H1 (cell line): ENCODE measurements around the gene UNC79.

Experiments
- ASH2L ChIP-seq: fragments of 200-600, 300-600 bp; sonication (generic); IDR thresholded peaks from one replicate; pipeline ENCODE4 v1.7.1; 2017; ENCODE audit warnings: low read length
- EGR1 ChIP-seq: IDR thresholded peaks from 2 replicates; pipeline ENCODE4 v1.6.1; 2011; ENCODE audit warnings: low read depth, low read length, borderline replicate concordance
- EP300 ChIP-seq, 2 experiments: IDR thresholded peaks; 1 replicate in 1 of 2; 2 replicates in 1 of 2; pipeline ENCODE4 v1.6.1; 2011 to 2012; ENCODE audit warnings: low read depth in 2 of 2, low read length in 2 of 2, mild to moderate bottlenecking in 2 of 2, borderline replicate concordance in 1 of 2, inconsistent platforms in 1 of 2, moderate library complexity in 1 of 2
- JUN ChIP-seq: IDR thresholded peaks from 2 replicates; pipeline ENCODE4 v1.6.1; 2011; ENCODE audit warnings: low read depth, mild to moderate bottlenecking, improper control_type of control experiment, low read length
- KDM4A ChIP-seq: IDR thresholded peaks from one replicate; pipeline ENCODE4 v1.7.1; 2012; ENCODE audit warnings: low read depth, mild to moderate bottlenecking, moderate library complexity, low read length, inconsistent platforms; ENCODE audit not compliant: severe bottlenecking
- PHF8 ChIP-seq: fragments of 200-600 bp; sonication (generic); conservative IDR thresholded peaks from 2 replicates; pipeline ENCODE4 v1.7.1; 2012; ENCODE audit warnings: low read depth, mild to moderate bottlenecking, inconsistent platforms, low read length, moderate library complexity
- POLR2A ChIP-seq, 2 experiments: IDR thresholded peaks; 1 replicate in 1 of 2; 2 replicates in 1 of 2; pipeline ENCODE4 v1.6.1; 2011; ENCODE audit warnings: low read depth in 2 of 2, low read length in 2 of 2, mild to moderate bottlenecking in 2 of 2; ENCODE audit errors: control extremely low read depth in 1 of 2
- POLR2AphosphoS5 ChIP-seq: IDR thresholded peaks from 2 replicates; pipeline ENCODE4 v1.6.1; 2011; ENCODE audit warnings: low read depth, low read length
- SIN3A ChIP-seq, 2 experiments: IDR thresholded peaks in 1 of 2; conservative IDR thresholded peaks in 1 of 2; 2 replicates each; pipeline ENCODE4 v1.6.1; 2011 to 2012; ENCODE audit warnings: low read length in 2 of 2, improper control_type of control experiment in 1 of 2, low read depth in 1 of 2, mild to moderate bottlenecking in 1 of 2
- TAF1 ChIP-seq: IDR thresholded peaks from 2 replicates; pipeline ENCODE4 v1.6.1; 2011; ENCODE audit warnings: mild to moderate bottlenecking, low read depth, low read length
- YY1 ChIP-seq: IDR thresholded peaks from 2 replicates; pipeline ENCODE4 v1.6.1; 2011; ENCODE audit warnings: low read depth, mild to moderate bottlenecking, low read length
- TF ChIP-seq, protein P1 (sequence below): IDR thresholded peaks from 2 replicates; pipeline ENCODE4 v1.6.1; 2012; ENCODE audit warnings: low read length, inconsistent platforms
- TF ChIP-seq, protein P2 (sequence below), 3 experiments: IDR thresholded peaks; 1 replicate in 2 of 3; 2 replicates in 1 of 3; pipeline versions ENCODE4 v1.5.1 to v1.6.1; 2011; ENCODE audit warnings: low read length in 3 of 3, mild to moderate bottlenecking in 3 of 3, inconsistent platforms in 2 of 3, low read depth in 1 of 3, moderate library complexity in 1 of 3; ENCODE audit not compliant: insufficient read depth in 1 of 3; ENCODE audit errors: control extremely low read depth in 1 of 3

DNA sequence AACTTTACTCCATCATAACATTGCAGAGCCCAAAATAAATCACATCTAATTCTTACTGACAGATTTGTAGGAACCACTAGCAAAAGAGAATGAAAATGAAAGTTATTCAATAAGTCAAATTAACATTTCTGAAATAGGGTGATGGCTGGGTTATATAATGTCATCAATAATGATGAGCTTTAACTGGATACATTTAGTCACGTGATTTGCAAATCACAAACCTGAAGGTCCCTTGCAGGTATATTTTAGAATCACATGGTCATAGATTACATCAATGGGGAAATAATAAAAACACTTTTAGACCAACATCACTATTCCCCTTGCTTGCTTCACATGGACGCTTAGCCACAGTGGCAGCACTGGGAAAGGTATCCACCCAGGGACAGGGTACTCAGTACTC, 270.8 kb downstream of the UNC79 start:
- TF ChIP-seq POLR2A (IDR thresholded peaks at IDR 0.05; ENCODE audit: control extremely low read depth in 1 of 2, low read depth in 2 of 2, low read length in 2 of 2) = no peak
- no peak for TF ChIP-seq EP300 (IDR thresholded peaks at IDR 0.05; ENCODE audit: borderline replicate concordance in 1 of 2, low read depth in 2 of 2, low read length in 2 of 2)
- TF ChIP-seq POLR2AphosphoS5 = no peak
- no peak for TF ChIP-seq YY1
- TF ChIP-seq, protein P1, sequence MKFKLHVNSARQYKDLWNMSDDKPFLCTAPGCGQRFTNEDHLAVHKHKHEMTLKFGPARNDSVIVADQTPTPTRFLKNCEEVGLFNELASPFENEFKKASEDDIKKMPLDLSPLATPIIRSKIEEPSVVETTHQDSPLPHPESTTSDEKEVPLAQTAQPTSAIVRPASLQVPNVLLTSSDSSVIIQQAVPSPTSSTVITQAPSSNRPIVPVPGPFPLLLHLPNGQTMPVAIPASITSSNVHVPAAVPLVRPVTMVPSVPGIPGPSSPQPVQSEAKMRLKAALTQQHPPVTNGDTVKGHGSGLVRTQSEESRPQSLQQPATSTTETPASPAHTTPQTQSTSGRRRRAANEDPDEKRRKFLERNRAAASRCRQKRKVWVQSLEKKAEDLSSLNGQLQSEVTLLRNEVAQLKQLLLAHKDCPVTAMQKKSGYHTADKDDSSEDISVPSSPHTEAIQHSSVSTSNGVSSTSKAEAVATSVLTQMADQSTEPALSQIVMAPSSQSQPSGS = no peak
- TF ChIP-seq PHF8 = no peak
- TF ChIP-seq, protein P2, sequence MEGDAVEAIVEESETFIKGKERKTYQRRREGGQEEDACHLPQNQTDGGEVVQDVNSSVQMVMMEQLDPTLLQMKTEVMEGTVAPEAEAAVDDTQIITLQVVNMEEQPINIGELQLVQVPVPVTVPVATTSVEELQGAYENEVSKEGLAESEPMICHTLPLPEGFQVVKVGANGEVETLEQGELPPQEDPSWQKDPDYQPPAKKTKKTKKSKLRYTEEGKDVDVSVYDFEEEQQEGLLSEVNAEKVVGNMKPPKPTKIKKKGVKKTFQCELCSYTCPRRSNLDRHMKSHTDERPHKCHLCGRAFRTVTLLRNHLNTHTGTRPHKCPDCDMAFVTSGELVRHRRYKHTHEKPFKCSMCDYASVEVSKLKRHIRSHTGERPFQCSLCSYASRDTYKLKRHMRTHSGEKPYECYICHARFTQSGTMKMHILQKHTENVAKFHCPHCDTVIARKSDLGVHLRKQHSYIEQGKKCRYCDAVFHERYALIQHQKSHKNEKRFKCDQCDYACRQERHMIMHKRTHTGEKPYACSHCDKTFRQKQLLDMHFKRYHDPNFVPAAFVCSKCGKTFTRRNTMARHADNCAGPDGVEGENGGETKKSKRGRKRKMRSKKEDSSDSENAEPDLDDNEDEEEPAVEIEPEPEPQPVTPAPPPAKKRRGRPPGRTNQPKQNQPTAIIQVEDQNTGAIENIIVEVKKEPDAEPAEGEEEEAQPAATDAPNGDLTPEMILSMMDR (IDR thresholded peaks at IDR 0.05; ENCODE audit: control extremely low read depth in 1 of 3, insufficient read depth in 1 of 3, low read depth in 1 of 3, low read length in 3 of 3) = no peak
- no peak for TF ChIP-seq EGR1
- TF ChIP-seq SIN3A (conservative IDR thresholded peaks at IDR 0.05 in 1 of 2, IDR thresholded peaks at IDR 0.05 in 1 of 2; ENCODE audit: low read depth in 1 of 2, low read length in 2 of 2) = no peak
- no peak for TF ChIP-seq ASH2L
- TF ChIP-seq TAF1 = no peak
- TF ChIP-seq JUN = no peak
- TF ChIP-seq KDM4A = no peak
